Neural cell (in vitro differentiated cells): Measurements from ENCODE around the gene CBX8.

ENCODE experiments used
- CTCF ChIP-seq: fragments of 450-650 bp; IDR thresholded peaks from 2 replicates; pipeline ENCODE4 v1.5.1; 2014; ENCODE audit warnings: antibody characterized with exemption, mild to moderate bottlenecking, moderate library complexity; ENCODE audit not compliant: poor library complexity, severe bottlenecking
- EP300 ChIP-seq: fragments of 450-650 bp; conservative IDR thresholded peaks from 2 replicates; pipeline ENCODE4 v1.6.1; 2014; ENCODE audit warnings: antibody characterized with exemption, mild to moderate bottlenecking, moderate library complexity; ENCODE audit not compliant: poor library complexity, severe bottlenecking
- POLR2AphosphoS5 ChIP-seq: IDR thresholded peaks from 2 replicates; pipeline ENCODE4 v1.6.1; 2012
- REST ChIP-seq: IDR thresholded peaks from 2 replicates; pipeline ENCODE4 v1.6.1; 2012; ENCODE audit warnings: borderline replicate concordance
- SMC3 ChIP-seq: fragments of 450-650 bp; conservative IDR thresholded peaks from 2 replicates; pipeline ENCODE4 v1.6.1; 2014; ENCODE audit warnings: antibody characterized with exemption, mild to moderate bottlenecking, moderate library complexity; ENCODE audit not compliant: poor library complexity

GRCh38 chr17:79797492-79798298, 818 bp upstream of the CBX8 start:
- TF ChIP-seq REST: no peak
- no peak for TF ChIP-seq CTCF
- no peak for TF ChIP-seq EP300
- no peak for TF ChIP-seq SMC3
- peak; percentile 66 for TF ChIP-seq POLR2AphosphoS5
